ENCODE measurements around the gene SIRPB2. TPM values are rescaled to one million over a fixed set of nuclear protein-coding genes. Genes with fewer than 3 reads are reported as not detected.

The SIRPB2 gene
- total and polyA plus RNA-seq, 2 donors (not counting 1 experiment from before 2014, with no cell fraction given), result not detected

- Histone ChIP-seq H3K4me1 (ENCODE audit: control insufficient read depth, extremely low read depth, insufficient read depth, low read length) (no peaks in the 10 kb centered on the region), H3K4me3 (replicated peaks in 1 of 4; ENCODE audit: control extremely low read depth in 1 of 4, insufficient read depth in 1 of 4, low read depth in 3 of 4, low read length in 4 of 4) (no peak overlapping the region), H2AFZ (ENCODE audit: low read length) (no peak overlapping the region), H3K9me3 (ENCODE audit: control insufficient read depth, insufficient read depth, low read depth, low read length) (no peaks in the 10 kb centered on the region), H3K79me2 (ENCODE audit: control insufficient read depth, insufficient read depth, low read length) (no peaks in the 10 kb centered on the region), H3K27ac (ENCODE audit: insufficient read depth, low read length) (no peak overlapping the region), H3K4me2 (ENCODE audit: extremely low read depth, insufficient read depth, low read length) (no peak overlapping the region), H4K20me1 (ENCODE audit: control insufficient read depth, extremely low read depth, insufficient read depth, low read length) (no peaks in the 10 kb centered on the region), H3K36me3 (ENCODE audit: control insufficient read depth, insufficient read depth, low read length) (no peaks in the 10 kb centered on the region), H3K27me3 (ENCODE audit: control insufficient read depth, insufficient read depth, low read length) (no peaks in the 10 kb centered on the region), H3K9ac (ENCODE audit: insufficient read depth, low read length) (no peak overlapping the region)
- DNase-seq (ENCODE audit: low read depth in 2 of 2), result peak; percentile 10 to 11
- TF ChIP-seq, protein P1, sequence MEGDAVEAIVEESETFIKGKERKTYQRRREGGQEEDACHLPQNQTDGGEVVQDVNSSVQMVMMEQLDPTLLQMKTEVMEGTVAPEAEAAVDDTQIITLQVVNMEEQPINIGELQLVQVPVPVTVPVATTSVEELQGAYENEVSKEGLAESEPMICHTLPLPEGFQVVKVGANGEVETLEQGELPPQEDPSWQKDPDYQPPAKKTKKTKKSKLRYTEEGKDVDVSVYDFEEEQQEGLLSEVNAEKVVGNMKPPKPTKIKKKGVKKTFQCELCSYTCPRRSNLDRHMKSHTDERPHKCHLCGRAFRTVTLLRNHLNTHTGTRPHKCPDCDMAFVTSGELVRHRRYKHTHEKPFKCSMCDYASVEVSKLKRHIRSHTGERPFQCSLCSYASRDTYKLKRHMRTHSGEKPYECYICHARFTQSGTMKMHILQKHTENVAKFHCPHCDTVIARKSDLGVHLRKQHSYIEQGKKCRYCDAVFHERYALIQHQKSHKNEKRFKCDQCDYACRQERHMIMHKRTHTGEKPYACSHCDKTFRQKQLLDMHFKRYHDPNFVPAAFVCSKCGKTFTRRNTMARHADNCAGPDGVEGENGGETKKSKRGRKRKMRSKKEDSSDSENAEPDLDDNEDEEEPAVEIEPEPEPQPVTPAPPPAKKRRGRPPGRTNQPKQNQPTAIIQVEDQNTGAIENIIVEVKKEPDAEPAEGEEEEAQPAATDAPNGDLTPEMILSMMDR (conservative IDR thresholded peaks at IDR 0.05 in 1 of 2, IDR thresholded peaks at IDR 0.05 in 1 of 2; ENCODE audit: low read depth in 1 of 2, low read length in 2 of 2), result peak; percentile 28 to 37
- TF ChIP-seq EZH2 (IDR thresholded peaks at IDR 0.05; ENCODE audit: low read length, missing control alignments), result no peak
Measured at GRCh38 chr20:1509237-1509636, 18.0 kb upstream of the SIRPB2 start.

DNA sequence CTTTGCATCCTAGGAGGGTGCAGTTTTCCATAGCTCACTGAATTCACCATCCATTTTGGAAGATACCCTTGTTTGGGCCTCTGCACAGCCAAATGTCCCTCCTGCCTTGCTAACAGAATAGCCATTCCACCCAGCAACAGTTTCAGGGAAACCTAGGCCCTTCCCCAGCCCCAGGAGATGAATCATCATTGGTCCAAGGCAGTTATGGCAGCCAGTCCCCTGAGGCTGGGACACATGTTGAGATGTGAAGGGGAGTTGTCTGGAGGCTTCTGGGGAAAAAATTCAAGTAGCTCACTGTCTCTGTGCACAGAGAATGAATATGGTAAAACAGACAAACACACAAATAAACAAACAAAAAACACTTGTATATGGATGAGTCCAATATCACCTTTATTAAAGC lies 17.4 kb upstream of the SIRPB2 start:
- Histone ChIP-seq H3K79me2 (ENCODE audit: control insufficient read depth, insufficient read depth, low read length) (no peaks in the 10 kb centered on the region), H3K27me3 (ENCODE audit: control insufficient read depth, insufficient read depth, low read length) (no peaks in the 10 kb centered on the region), H4K20me1 (ENCODE audit: control insufficient read depth, extremely low read depth, insufficient read depth, low read length) (no peaks in the 10 kb centered on the region), H3K9ac (ENCODE audit: insufficient read depth, low read length) (no peak overlapping the region), H3K9me3 (ENCODE audit: control insufficient read depth, insufficient read depth, low read depth, low read length) (no peaks in the 10 kb centered on the region), H3K27ac (ENCODE audit: insufficient read depth, low read length) (no peak overlapping the region), H3K4me3 (replicated peaks in 1 of 4; ENCODE audit: control extremely low read depth in 1 of 4, insufficient read depth in 1 of 4, low read depth in 3 of 4, low read length in 4 of 4) (no peak overlapping the region), H3K4me1 (ENCODE audit: control insufficient read depth, extremely low read depth, insufficient read depth, low read length) (no peaks in the 10 kb centered on the region), H3K36me3 (ENCODE audit: control insufficient read depth, insufficient read depth, low read length) (no peaks in the 10 kb centered on the region), H2AFZ (ENCODE audit: low read length) (no peak overlapping the region), H3K4me2 (ENCODE audit: extremely low read depth, insufficient read depth, low read length) (no peak overlapping the region)
- TF ChIP-seq EZH2 (IDR thresholded peaks at IDR 0.05; ENCODE audit: low read length, missing control alignments), result no peak
- TF ChIP-seq, protein P1 (conservative IDR thresholded peaks at IDR 0.05 in 1 of 2, IDR thresholded peaks at IDR 0.05 in 1 of 2; ENCODE audit: low read depth in 1 of 2, low read length in 2 of 2), result no peak
- no peak for DNase-seq (ENCODE audit: low read depth in 2 of 2)

DNA sequence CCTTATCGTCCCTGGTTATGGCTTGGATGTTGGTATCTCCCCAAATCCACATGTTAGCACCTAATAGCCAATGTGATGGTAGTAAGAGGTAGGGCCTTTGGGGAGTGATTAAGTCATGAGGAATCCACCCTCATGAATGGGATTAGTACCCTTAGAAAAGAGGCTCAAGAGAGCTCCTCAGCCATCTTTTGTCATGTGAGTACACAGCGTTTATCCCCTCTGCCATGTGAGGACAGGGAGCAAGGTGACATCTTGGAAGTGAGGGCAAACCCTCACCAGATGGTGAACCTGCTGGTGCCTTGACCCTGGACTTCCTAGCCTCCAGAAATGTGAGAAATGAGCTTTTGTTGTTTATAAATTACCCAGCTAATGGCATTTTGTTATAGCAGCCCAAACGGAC lies 16.1 kb upstream of the SIRPB2 start:
- no peak overlapping the region for H3K4me3 ChIP-seq (replicated peaks in 1 of 4; ENCODE audit: control extremely low read depth in 1 of 4, insufficient read depth in 1 of 4, low read depth in 3 of 4, low read length in 4 of 4)
- no peak overlapping the region for H3K9ac ChIP-seq (ENCODE audit: insufficient read depth, low read length)
- no peaks in the 10 kb centered on the region for H3K27me3 ChIP-seq (ENCODE audit: control insufficient read depth, insufficient read depth, low read length)
- TF ChIP-seq, protein P1 (conservative IDR thresholded peaks at IDR 0.05 in 1 of 2, IDR thresholded peaks at IDR 0.05 in 1 of 2; ENCODE audit: low read depth in 1 of 2, low read length in 2 of 2), result no peak
- TF ChIP-seq EZH2 (IDR thresholded peaks at IDR 0.05; ENCODE audit: low read length, missing control alignments), result no peak
- H3K36me3 ChIP-seq (ENCODE audit: control insufficient read depth, insufficient read depth, low read length), result no peaks in the 10 kb centered on the region
- H3K4me1 ChIP-seq (ENCODE audit: control insufficient read depth, extremely low read depth, insufficient read depth, low read length), result no peaks in the 10 kb centered on the region
- DNase-seq (ENCODE audit: low read depth in 2 of 2), result no peak
- no peaks in the 10 kb centered on the region for H4K20me1 ChIP-seq (ENCODE audit: control insufficient read depth, extremely low read depth, insufficient read depth, low read length)
- no peak overlapping the region for H3K4me2 ChIP-seq (ENCODE audit: extremely low read depth, insufficient read depth, low read length)
- no peaks in the 10 kb centered on the region for H3K9me3 ChIP-seq (ENCODE audit: control insufficient read depth, insufficient read depth, low read depth, low read length)
- H3K79me2 ChIP-seq (ENCODE audit: control insufficient read depth, insufficient read depth, low read length), result no peaks in the 10 kb centered on the region
- no peak overlapping the region for H2AFZ ChIP-seq (ENCODE audit: low read length)
- no peak overlapping the region for H3K27ac ChIP-seq (ENCODE audit: insufficient read depth, low read length)

Measured in fibroblast of lung (primary cell).